GM19043 (cell line): Measurements from ENCODE around the gene COL26A1.
"Not testable (repeated sequence)": the region's sequence is repeated elsewhere in the genome, so short reads cannot be mapped to it uniquely, and the experiment has no call there.

Experiments used
- ATAC-seq: cut with Tn5 transposase; IDR thresholded peaks from one replicate; pipeline ENCODE4 v1.9.1; 2021; ENCODE audit warnings: low read depth; ENCODE audit not compliant: unreplicated experiment

The COL26A1 gene

DNA sequence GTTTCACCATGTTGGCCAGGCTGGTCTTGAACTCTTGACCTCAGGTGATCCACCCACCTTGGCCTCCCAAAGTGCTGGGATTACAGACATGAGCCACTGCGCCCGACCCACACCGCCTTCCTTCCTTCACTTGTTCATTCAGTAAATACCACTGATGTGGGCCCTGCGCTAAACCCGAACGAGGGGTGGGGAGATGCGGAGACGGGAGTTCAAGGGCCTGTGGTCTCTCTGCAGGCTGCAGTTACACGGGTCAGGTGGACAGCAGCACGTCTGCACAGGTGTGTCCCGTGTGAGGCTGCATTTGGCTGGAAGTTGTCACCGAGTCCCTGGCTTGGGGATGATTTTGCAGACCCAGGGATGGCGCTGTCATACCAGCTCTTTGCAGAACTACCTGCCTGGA lies 38.1 kb downstream of the COL26A1 start:
- ATAC-seq = no peak

DNA sequence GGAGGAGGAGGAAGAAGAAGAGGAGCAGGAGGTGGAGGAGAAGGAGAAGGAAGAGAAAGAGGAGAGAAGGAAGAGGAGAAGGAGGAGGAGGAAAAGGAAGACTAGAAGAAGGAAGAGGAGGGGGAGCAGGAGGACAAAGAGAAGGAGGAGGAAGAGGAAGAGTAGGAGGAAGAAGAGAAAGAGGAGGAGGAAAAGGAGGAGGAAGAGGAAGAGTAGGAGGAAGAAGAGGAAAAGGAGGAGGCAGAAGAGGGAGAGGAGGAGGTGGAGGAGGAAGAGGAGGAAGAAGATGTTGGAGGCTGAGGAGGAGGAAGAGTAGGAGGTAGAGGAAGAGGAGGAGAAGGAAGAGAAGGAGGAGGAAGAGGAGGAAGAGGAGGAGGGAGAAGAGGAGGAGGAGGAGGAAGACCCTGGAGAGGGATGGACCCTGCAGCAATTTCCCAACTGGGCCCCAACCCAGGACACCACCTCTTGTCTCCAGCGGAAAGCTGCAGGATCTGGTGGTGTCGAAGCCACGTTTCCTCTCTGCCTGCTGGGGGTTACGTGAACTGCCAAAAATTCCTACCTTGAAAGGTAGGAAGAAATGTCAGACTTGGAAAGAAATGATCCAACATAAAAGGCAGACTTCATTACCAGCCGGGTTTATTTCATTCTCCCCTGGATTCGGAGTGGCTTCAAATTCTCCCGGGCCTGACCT lies 38.9 kb downstream of the COL26A1 start:
- no peak for ATAC-seq

DNA sequence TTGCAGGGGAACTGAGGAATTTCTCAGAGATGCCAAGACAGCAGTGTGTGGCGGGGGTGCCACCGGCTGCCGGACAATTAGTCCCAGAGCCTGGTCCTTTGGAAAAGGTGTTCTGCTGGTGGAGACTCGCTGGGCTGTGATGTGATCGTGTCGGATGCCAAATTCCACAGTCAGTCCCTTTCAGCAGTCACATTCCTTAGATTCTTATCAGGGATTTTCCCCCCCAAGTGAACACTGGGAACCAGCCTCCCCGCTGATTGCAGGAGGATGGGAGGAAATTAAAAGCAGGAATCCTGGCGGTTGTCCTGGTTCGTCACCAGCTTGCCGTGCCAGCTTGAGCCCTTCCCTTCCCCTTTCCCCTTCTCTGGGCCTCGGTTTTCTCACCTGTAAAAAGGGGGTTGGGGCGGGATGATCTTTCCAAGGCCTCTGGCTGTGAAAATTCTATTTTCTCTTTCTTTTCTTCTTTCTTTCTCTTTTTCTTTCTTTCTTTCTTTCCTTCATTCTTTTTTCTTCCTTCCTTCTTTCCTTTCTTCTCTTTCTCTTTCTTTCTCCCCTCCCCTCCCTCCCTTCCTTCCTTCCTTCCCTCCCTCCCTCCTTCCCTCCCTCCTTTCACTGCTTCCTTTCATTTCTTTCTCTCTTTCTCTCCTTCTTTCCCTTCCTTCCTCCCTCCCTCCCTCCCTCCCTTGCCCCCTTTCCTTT lies 39.6 kb downstream of the COL26A1 start:
- no peak for ATAC-seq

DNA sequence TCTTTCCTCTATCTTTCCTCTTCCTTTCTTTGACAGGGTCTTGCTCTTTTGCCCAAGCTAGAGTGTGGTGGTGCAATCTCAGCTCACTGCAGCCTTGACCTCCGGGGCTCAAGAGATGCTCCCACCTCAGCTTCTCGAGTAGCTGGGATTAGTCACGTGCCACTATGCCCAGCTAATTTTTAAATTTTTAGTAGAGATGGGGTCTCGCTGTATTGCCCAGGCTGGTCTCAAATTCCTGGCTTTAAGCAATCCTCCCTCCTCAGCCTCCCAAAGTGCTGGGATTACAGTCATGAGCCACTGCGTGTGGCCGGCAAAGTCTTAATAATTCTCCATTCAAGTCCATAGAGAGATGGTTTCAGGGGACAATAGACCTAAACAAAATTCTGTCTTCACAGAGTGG lies 40.2 kb downstream of the COL26A1 start:
- no peak for ATAC-seq

DNA sequence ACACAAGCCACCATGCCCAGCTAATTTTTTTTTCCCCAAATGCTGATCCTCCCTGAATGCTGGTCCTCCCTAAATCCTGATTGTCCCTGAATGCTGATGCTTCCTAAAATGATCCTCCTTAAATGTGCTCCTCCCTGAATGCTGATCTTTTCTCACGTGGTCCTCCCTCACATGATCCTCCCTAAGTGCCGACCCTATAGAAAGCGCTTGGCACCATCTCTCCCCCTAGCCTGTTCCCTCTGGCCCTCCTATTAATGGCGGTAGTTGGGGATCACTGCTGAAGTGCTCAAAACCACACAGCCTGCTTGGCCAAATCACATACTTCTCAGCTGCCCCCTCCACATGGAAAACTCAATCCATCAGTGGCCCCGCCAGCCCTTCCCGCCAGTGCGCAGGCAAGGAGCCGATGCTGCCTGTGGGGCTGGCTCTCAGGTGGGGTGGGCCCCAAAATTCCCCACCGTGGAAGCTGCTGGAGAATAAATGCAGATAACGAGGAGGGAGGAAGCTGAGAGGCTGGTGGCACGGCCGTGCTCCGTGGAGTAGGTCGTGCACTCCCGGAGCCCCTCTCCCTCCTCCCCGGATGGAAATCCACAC lies 42.9 kb downstream of the COL26A1 start:
- no peak for ATAC-seq

DNA sequence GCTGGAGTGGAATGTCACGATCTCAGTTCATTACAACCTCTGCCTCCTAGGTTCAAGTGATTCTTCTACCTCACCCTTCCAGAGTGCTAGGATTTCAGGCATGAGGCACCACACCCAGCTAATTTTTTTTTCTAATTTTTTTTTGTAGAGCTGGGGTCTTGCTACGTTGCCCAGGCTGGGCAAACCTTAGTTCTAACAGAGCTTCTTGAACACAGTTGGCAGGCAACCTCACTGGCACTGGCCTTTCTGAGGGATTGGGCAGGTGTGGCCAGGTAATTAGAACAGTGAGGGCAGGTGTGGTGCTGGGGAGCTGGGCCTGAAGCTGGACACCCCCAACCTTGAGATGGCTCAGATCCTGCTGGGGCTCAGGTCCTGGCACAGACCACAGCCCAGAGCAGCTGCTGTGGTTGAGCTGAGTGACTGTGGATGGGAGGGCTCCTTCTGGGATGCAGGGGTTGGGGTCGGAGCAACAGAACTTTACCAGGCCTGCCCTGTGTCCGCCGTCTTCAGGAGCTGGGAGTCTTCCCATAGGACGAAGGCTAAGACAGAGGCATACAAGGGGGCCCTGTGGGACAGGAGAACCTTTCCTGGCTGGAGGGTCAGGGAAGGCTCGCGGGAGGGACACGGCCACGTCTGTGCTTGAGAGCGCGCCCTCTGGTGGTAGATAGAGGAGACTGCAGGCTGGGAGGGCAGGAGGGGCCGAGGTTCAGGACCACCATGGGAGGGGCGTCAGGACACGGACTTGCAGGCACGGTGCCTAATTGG lies 48.2 kb downstream of the COL26A1 start:
- ATAC-seq = no peak

DNA sequence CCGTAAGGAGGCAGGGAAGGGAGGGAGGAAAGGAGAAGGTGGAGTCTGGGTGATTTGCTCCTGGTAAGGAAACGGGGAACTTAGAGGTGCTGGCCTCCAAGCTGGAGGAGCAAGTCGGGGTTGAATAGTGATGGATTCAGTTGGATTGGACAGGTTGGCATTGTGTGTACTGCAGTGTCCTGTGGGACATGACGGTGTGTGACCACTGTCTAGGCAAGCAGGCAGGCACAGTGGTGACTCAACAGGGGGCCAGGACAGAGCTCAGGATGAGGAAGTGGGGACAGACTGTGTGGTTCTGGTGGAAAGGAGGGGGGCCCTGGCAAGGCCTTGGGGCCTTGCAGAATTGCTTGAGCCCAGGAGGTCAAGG lies 48.8 kb downstream of the COL26A1 start:
- no peak for ATAC-seq

DNA sequence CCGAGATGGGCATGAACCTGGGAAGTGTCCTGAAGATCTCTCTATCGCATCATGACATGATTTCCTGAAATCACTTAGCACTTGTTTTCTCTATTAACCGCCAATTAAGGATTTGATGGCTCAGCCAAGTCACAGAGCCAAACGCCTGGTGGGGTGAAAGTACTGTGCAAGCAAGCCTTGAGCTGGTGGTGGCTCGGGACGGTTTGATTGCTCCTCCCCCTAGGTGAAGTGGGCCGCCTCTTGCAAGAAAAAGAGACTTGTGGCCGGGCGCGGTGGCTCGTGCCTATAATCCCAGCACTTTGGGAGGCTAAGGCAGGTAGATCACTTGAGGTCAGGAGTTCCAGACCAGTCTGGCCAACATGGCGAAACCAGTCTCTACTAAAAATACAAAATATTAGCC lies 50.3 kb downstream of the COL26A1 start:
- ATAC-seq = no peak

DNA sequence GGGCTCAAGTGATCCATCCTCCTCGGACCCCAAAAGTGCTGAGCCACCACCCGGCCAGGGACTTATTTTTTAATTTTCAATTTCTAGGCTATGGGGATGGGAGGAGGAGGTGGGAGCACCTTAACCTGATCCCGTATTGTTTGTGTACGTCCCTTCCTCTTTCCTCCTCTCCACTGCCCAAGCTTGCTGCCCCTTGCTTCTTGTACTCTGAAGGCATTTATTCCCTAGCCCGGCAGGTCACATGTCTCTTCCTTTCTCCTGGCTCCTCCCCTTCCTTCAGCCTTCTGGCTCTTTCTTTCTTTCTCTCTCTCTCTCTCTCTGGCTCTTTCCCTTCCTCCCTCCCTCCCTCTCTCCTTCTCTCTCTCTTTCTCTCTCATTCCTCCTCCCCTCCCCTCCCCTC lies 56.0 kb downstream of the COL26A1 start:
- no peak for ATAC-seq

DNA sequence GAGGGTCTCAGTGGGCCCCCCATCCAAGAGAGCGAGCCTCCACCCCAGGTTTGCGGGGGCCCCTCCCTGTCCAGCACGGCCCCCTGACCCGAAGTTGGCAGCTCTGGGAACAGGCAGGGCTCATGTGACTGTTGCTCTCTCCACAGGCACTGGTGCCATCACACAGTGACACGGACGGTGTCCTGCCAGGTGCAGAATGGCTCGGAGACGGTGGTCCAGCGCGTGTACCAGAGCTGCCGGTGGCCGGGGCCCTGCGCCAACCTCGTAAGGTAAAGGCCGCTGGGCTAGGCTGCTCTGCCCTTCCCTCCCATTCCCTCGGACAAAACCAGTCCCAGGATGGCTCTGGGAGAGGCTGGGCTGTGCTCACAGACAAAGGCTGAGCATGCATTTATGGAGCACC lies 57.2 kb downstream of the COL26A1 start:
- no peak for ATAC-seq

DNA sequence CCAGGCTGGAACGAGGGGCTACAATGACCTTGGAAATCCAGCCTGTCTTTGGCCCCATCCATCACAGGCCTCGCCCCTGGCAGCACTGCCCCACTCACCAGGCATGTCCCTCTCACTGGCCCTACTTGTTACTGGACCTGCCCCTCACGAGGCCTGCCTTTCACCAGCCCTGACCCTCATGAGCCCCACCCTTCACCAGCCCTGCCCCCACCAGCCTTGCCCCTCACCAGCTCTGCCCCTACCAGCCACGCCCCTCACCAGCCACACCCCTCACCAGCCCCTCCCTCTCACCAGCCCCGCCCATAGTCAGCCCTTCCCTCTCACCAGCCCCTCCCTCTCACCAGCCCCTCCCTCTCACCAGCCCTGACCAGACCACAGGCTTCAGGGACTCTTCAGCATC lies 57.8 kb downstream of the COL26A1 start:
- no peak for ATAC-seq

DNA sequence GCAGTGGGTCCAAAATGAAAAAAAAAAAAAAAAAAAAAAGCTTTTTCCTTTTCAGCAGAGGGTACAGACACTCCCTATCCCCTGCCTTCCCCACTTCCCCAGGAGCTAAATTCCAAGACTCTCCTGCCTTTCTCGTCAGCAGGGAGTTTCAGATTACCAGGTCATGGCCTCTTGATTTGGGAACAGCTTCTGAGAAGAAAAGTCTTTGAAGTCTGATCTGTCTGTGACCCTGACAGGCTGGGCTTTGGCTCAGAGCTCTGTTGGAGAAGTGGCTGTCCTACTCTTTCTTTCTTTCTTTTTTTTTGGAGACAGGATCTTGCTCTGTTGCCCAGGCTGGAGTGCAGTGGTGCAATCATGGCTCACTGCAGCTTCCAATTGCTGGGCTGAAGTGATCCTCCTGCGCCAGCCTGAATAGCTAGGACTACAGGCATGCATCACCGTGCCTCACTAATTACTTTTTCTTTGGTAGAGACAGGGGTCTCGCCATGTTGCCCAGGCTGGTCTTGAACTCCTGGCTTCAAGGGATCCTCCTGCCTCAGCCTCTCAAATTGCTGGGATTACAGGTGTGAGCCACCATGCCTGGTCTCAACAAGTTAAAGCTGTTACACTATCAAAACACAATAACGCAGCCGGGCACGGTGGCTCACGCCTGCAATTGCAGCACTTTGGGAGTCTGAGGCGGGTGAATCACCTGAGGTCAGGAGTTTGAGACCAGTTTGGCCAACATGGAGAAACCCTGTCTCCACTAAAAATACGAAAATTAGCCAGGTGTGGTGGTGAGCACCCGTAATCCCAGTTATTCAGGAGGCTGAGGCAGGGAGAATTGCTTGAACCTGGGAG lies 59.9 kb downstream of the COL26A1 start:
- no peak for ATAC-seq

DNA sequence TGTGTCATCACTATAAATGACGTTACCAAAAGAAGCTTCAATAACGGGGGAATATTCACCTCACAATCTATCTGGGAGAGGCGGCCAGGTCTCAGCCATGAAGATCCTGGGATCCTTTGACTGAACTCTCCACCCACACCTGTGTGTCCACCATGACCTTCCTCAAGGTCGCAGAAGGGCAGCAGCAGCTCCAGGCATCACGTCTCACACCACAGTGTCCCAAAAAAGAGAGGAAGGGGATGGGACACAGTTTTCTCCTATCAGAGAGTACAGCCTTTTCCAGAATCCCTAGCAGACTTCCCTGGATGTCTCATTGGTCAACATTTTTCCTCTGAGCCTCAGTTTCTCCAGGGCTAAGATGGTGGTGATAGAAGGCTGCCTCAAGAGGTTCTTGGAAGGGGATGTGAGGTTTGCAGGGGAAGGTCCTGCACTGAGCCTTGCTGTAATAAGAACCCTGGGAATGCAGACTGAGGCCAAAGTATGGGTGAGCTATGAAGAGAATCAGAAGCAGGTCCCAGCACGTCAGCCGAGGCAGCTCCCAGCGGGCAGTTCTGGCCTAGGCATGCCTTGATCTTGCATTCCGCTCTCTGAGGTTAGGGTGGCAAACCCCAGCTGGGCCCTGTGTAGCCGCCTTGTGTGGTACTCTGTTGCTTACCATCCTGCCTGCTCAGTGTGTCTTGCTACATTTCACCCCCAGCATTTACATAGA lies 63.8 kb downstream of the COL26A1 start:
- no peak for ATAC-seq

DNA sequence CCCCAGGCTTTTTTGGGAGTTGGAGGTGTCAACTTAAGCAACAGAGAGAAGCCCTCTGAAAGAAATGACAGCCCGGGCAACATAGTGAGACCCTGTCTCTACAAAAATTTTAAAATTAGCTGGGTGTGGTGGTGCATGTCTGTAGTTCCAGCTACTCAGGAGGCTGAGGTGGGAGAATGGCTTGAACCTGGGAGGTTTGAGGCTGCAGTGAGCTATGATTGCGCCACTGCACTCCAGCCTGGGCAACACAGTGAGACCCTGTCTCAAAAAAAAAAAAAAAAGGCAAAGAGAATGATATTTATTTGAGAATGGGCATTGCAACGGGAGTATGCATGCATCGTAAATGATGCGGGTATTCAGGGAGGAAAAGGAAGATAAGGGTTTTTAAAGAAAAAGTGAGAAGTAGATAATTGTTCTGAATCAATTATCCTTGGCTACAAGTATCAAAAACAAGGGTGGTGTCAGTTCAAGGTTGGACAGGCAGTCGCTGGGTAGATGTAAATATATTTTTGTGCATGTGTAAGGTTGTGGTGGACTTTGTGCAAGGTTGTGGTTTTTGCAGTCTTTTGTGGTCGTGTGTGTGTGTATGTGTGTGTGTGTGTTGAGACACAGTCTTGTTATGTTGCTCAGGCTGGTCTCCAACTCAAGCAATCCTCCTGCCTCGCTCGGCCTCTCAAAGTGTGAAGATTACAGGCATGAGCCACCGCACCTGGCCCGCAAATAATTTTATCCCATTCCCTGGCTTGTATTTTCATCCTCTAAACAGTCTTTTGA lies 65.6 kb downstream of the COL26A1 start:
- ATAC-seq = no peak

DNA sequence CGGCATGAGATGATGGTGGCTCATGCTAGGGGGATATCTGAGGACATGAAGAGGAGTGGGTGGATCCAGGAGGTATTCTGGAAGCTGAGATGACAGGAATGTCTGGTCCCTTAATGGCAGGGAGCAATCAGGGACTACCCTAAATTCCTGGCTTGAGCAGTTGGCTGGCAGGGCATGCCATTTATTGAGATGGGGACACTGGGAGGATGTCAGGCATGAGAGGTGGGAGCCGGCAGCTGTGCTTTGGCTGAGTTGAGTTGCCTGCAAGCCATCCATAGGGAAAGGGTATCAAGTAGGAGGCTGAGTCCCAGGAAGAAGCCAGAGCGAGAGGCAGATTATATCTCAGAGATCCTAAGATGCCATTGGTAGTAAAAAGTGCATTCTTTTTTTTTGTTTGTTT lies 69.6 kb downstream of the COL26A1 start:
- ATAC-seq = no peak

DNA sequence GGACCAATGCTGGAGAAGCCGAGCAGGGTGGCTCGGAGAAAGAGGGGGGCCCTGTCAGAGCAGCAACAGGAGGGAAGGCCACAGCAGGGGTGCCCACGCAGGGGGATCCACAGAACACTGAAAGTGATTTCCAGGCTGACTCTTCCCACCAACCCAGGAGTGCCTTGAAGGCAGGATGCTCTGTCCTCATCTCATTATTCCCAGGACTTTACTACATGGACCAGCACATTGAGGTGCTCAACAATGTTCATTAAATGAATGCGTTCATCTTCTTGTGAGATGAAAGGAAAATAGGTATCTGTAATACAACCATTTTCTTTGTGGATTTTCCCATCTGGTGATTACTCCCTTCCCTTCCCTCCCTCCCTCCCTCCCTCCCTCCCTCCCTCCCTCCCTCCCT lies 71.0 kb downstream of the COL26A1 start:
- ATAC-seq = no peak

DNA sequence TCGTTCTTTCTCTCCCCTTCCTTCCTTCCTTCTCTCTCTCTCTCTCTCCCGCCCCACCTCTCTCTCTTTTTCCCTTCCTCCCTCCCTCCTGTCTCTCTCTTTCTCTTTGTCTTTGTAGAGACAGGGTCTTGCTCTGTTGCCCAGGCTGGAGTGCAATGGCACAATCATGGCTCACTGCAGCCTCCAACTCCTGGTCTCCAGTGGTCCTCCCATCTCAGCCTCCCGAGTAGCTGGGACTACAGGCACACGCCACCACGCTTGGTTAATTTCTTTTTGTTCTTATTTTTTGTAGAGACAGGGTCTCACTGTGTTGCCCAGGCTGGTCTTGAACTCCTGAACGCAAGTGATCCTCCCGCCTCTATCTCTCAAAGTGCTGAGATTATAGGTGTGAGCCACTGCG lies 71.5 kb downstream of the COL26A1 start:
- not testable (repeated sequence) for ATAC-seq

DNA sequence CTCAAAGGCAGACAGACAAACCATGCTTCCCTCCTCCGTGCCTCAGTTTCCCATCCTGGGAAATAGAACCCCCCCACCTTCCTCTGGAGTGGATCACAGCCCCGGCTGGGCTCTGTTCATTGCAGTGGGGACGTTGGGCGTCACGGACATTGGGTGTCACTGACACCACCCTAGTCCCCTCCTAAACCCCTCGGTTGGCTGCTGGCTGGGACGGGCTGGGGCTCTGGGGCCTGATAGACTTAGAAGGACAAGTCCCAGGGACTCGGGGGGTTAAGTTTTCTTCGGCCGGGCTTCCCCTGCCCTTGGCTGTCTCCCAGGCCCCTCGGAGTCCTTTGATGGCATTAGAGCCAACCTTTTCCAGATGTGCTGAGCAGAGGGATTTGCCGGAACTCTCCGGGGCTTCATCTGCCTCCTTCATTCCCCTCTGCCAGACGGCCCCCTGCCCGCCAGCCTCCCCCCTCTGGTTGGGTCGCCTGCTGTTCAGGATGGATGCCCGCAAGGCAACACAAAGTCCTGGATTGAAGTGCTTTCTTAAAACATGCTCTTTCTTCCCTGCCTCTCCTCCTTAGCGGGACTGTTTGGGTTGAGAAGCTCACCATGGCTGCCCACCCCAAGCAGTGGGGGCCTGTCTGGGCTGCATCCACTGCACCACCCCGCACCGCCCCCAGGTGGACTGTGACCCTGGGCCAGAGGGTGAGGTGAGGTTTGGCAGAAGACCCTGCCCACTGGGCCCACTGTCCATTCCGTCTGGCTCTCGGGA lies 73.0 kb downstream of the COL26A1 start:
- ATAC-seq = no peak
